Stimulated activated CD8-positive, alpha-beta memory T cell treated with anti-CD3 and anti-CD28 coated beads, Interleukin-7, amount 100 ng/mL, for 4 hours (primary cell): ENCODE measurements around the gene RBMX2.

Source experiments
- DNase-seq, 2 donors: peaks; one replicate each; pipeline ENCODE4 v3.0.0-alpha.2; 2020; ENCODE audit warnings: low read depth in 2 of 2

The RBMX2 gene

GRCh38 chrX:130444641-130445336, 43.0 kb downstream of the RBMX2 start:
- DNase-seq, result no peak

GRCh38 chrX:130446974-130447373, 45.2 kb downstream of the RBMX2 start:
- no peak for DNase-seq
